H1 (cell line): ENCODE results near the gene PID1. TPM values are rescaled to one million over a fixed set of nuclear protein-coding genes. Genes with fewer than 3 reads are reported as not detected.

ENCODE experiments used
- CHD7 ChIP-seq: fragments of 300-600 bp; sonication (generic); IDR thresholded peaks from 2 replicates; pipeline ENCODE4 v1.7.1; 2012; ENCODE audit warnings: low read length, moderate library complexity, mild to moderate bottlenecking, inconsistent platforms; ENCODE audit not compliant: insufficient replicate concordance
- CTBP2 ChIP-seq: IDR thresholded peaks from 2 replicates; pipeline ENCODE4 v1.7.0; 2011; ENCODE audit warnings: borderline replicate concordance, mild to moderate bottlenecking, moderate library complexity, mixed read lengths, low read length; ENCODE audit not compliant: insufficient read depth, insufficient read length
- polyA plus RNA-seq, 7 experiments: library from polyadenylated mRNA; depleted of rRNA in 3 of 7; stranded (reverse) in 5 of 7; unstranded in 2 of 7; fragments of >200 nt in 5 of 7; fragments of 200-250 nt in 2 of 7; gene quantifications; 1 replicate in 5 of 7; 2 replicates in 1 of 7; 4 replicates in 1 of 7; pipeline versions ENCODE4 v1.2.1 to v1.2.3, GENCODE V29; 2011 to 2013; ENCODE audit warnings: missing spikeins in 2 of 7, mixed read lengths in 2 of 7
- total RNA-seq: library from RNA; stranded (reverse); fragmentation: NEBNext Ultra II Directional; extraction: Animal tissue kit (Norgen Biotek cat#: 25700); gene quantifications from 2 replicates; pipeline ENCODE4 v1.2.1, GENCODE V29; 2021

The PID1 gene
- total and polyA plus RNA-seq, 2 of the 8 experiments (the other 6 are each of a cell fraction or from before 2014, with no cell fraction given), result 1.5 to 3.3 TPM

- TF ChIP-seq CHD7, result no peak
- TF ChIP-seq CTBP2, result no peak
These were observed 120.8 kb downstream of the PID1 start (continued) for GRCh38 chr2:229150317-229150716.
